Prostate gland (tissue), 2 donors: ENCODE results near the gene SGCD.

Experiments
- CTCF ChIP-seq, 4 experiments: fragments of 200-600 bp in 2 of 4; fragments of 450-650 bp in 2 of 4; sonication (generic) in 2 of 4; IDR thresholded peaks; 1 replicate in 3 of 4; 2 replicates in 1 of 4; pipeline ENCODE4 v1.5.1; 2016 to 2019; ENCODE audit warnings: antibody characterized with exemption in 4 of 4, mild to moderate bottlenecking in 2 of 4, moderate library complexity in 2 of 4
- POLR2AphosphoS5 ChIP-seq: sonication (generic); formaldehyde crosslinking; IDR thresholded peaks from one replicate; pipeline ENCODE4 v1.6.1; 2017; ENCODE audit warnings: antibody characterized with exemption

- TF ChIP-seq CTCF (IDR thresholded peaks at IDR 0.05): no peak
- no peak for TF ChIP-seq POLR2AphosphoS5
Measured at GRCh38 chr5:156593546-156593945, 266.6 kb downstream of the SGCD start.
